ENCODE results near the gene THRB. TPM values are rescaled to one million over a fixed set of nuclear protein-coding genes. Genes with fewer than 3 reads are reported as not detected.

Gene THRB
- total and polyA plus RNA-seq, 9 of the 15 experiments (the other 6 are each of a cell fraction or from before 2014, with no cell fraction given), result 1.7 to 14.9 (median 6.9) TPM

- TF ChIP-seq CHAMP1 (IDR thresholded peaks at IDR 0.05) (peak; percentile 60; the same call in 1 of the 2 replicates), HDAC2 (IDR thresholded peaks at IDR 0.05) (peak; percentile 96), MEF2A (IDR thresholded peaks at IDR 0.05; ENCODE audit: control insufficient read depth, low read depth, low read length) (peak; percentile 52; the same call in 1 of the 2 replicates), MEF2D (tag; conservative IDR thresholded peaks at IDR 0.05; ENCODE audit: low read depth) (peak; percentile 71), RCOR1 (IDR thresholded peaks at IDR 0.05; ENCODE audit: borderline replicate concordance in 1 of 2, low read depth in 2 of 2, low read length in 2 of 2) (peak; percentile 90 to 99), ARID1B (IDR thresholded peaks at IDR 0.05) (peak; percentile 87), MTA1 (IDR thresholded peaks at IDR 0.05; ENCODE audit: borderline replicate concordance) (no peak), FOXM1 (IDR thresholded peaks at IDR 0.05; ENCODE audit: low read depth) (peak; percentile 73; the same call in 1 of the 2 replicates), FOXM1 (CRISPR knock-in tag; IDR thresholded peaks at IDR 0.05; ENCODE audit: low read depth) (no peak), EP300 (IDR thresholded peaks at IDR 0.05; ENCODE audit: low read length) (peak; percentile 68), TEAD4 (IDR thresholded peaks at IDR 0.05; ENCODE audit: low read length) (peak; percentile 87), TEAD4 (CRISPR knock-in tag; IDR thresholded peaks at IDR 0.05; ENCODE audit: borderline replicate concordance) (no peak), DNMT1 (IDR thresholded peaks at IDR 0.05) (no peak), ADNP (tag; IDR thresholded peaks at IDR 0.05) (0 out of 2 replicates have a peak, but pooled peaks have one; percentile 27), POLR2AphosphoS5 (IDR thresholded peaks at IDR 0.05; ENCODE audit: control insufficient read depth, insufficient read depth, low read depth, low read length) (0 out of 2 replicates have a peak, but pooled peaks have one; percentile 25), ARNT (IDR thresholded peaks at IDR 0.05) (peak in 1 of 2 experiments; percentile 54; a peak in 1 of 4 replicates), MAZ (CRISPR knock-in tag; conservative IDR thresholded peaks at IDR 0.05 in 1 of 2, IDR thresholded peaks at IDR 0.05 in 1 of 2) (0 out of 4 replicates have a peak, but pooled peaks of 1 of the 2 experiments have one; percentile 39), TBL1XR1 (IDR thresholded peaks at IDR 0.05; ENCODE audit: low read length in 2 of 2) (peak in 1 of 2 experiments; percentile 86; a peak in 3 of 4 replicates), ELF1 (tag; IDR thresholded peaks at IDR 0.05) (0 out of 2 replicates have a peak, but pooled peaks have one; percentile 30), PHB (CRISPR knock-in tag; IDR thresholded peaks at IDR 0.05) (no peak), FOXK2 (conservative IDR thresholded peaks at IDR 0.05 in 1 of 2, IDR thresholded peaks at IDR 0.05 in 1 of 2; ENCODE audit: low read depth in 2 of 2) (0 out of 4 replicates have a peak, but pooled peaks have one; percentile 29 to 30), KAT2B (IDR thresholded peaks at IDR 0.05; ENCODE audit: low read depth, low read length) (no peak), TCF3 (CRISPR knock-in tag; IDR thresholded peaks at IDR 0.05) (peak; percentile 61), GABPA (tag; conservative IDR thresholded peaks at IDR 0.05; ENCODE audit: low read depth) (no peak), SMARCA4 (IDR thresholded peaks at IDR 0.05) (peak; percentile 71)
Measured at GRCh38 chr3:24305795-24306467, 188.7 kb downstream of the THRB start (continued).

Data from K562 (cell line).